Activated CD4-positive, alpha-beta memory T cell treated with anti-CD3 and anti-CD28 coated beads for 36 hours (primary cell): ENCODE measurements around the gene IGSF6. TPM values are rescaled to one million over a fixed set of nuclear protein-coding genes. Genes with fewer than 3 reads are reported as not detected.
"Not testable (repeated sequence)": the region's sequence is repeated elsewhere in the genome, so short reads cannot be mapped to it uniquely, and the experiment has no call there.

ENCODE experiments used
- CTCF ChIA-PET: fragments of 350-600 bp; sonication (Branson Sonifier 250); formaldehyde crosslinking; loops from one replicate; lab custom pipeline; 2021; ENCODE audit warnings: antibody characterized with exemption, inconsistent platforms; lab: Charles Lee
- POLR2A ChIA-PET: fragments of 350-600 bp; sonication (Branson Sonifier 250); formaldehyde crosslinking; loops from one replicate; lab custom pipeline; 2021; ENCODE audit warnings: antibody characterized with exemption; lab: Charles Lee
- DNase-seq: peaks from one replicate; pipeline ENCODE4 v3.0.0-alpha.2; 2020
- H3K27ac Mint-ChIP-seq: one replicate; pipeline ENCODE4 v1.8.0; 2021; ENCODE audit warnings: mixed read lengths
- H3K27me3 Mint-ChIP-seq: one replicate; pipeline ENCODE4 v1.8.0; 2021; ENCODE audit warnings: mixed read lengths
- H3K36me3 Mint-ChIP-seq: one replicate; pipeline ENCODE4 v1.8.0; 2021; ENCODE audit warnings: mixed read lengths
- H3K4me1 Mint-ChIP-seq: one replicate; pipeline ENCODE4 v1.8.0; 2021; ENCODE audit warnings: low read depth, mixed read lengths
- H3K4me3 Mint-ChIP-seq: one replicate; pipeline ENCODE4 v1.8.0; 2021; ENCODE audit warnings: mild to moderate bottlenecking, mixed read lengths
- H3K9me3 Mint-ChIP-seq: one replicate; pipeline ENCODE4 v1.8.0; 2021; ENCODE audit warnings: mixed read lengths
- intact Hi-C: fragments of 100-400 bp; cut with micrococcal nuclease; formaldehyde crosslinking; loops from one replicate; pipeline ENCODE4 v1.15.1; 2023
- total RNA-seq, 2 experiments: library from RNA; stranded (reverse); gene quantifications; one replicate each; pipeline ENCODE4 v1.2.3, GENCODE V29; 2021

IGSF6 gene
- total RNA-seq, 2 experiments from 2014 or later = 0.12 to 0.14 TPM

- Mint-ChIP-seq H3K36me3 (peaks cover 10% of the 10 kb centered on the region), H3K27me3 (no peaks in the 10 kb centered on the region), H3K9me3 (no peaks in the 10 kb centered on the region), H3K27ac (peak overlapping the region; percentile 26), H3K4me1 (peaks cover 69% of the 10 kb centered on the region), H3K4me3 (no peak overlapping the region)
- no peak for DNase-seq
- ChIA-PET POLR2A (interaction anchor here (1.0 kb wide), 1 partner anchor 11 kb away, joined by 4 read pairs; no protein-coding TSS in a partner anchor), CTCF (interaction anchor here (1.0 kb wide), 1 partner anchor 46 kb away, joined by 3 read pairs; no protein-coding TSS in a partner anchor)
- intact Hi-C loops = no loop called here
Observed at GRCh38 chr16:21611198-21611555, 41.2 kb downstream of the IGSF6 start.

DNA sequence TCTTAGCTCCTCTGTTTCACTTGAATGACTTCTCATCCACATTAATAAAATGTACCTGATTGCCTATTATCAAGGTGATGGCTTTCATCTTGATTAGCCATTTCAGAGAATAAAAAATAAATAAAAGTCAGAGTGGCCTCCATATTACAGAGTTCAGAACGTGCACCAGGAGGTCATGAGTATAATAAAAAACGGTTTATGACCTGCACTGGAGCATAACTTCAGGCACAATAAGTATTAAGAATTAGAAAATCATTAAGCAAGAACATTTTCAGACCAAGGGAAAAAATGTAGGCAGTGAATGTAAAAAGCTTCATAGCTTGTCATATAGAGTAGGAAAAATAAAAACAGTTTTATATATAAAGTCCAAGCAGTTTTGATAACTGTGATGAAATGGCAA, 41.6 kb downstream of the IGSF6 start:
- Mint-ChIP-seq H3K27ac (no peak overlapping the region), H3K9me3 (no peaks in the 10 kb centered on the region), H3K4me1 (peaks cover 69% of the 10 kb centered on the region), H3K27me3 (no peaks in the 10 kb centered on the region), H3K36me3 (peaks cover 8% of the 10 kb centered on the region), H3K4me3 (no peak overlapping the region)
- no peak for DNase-seq
- ChIA-PET CTCF (interaction anchor here (0.8 kb wide), 1 partner anchor 38 kb away, joined by 4 read pairs; no protein-coding TSS in a partner anchor), POLR2A (no interaction called here)
- intact Hi-C loops = no loop called here

DNA sequence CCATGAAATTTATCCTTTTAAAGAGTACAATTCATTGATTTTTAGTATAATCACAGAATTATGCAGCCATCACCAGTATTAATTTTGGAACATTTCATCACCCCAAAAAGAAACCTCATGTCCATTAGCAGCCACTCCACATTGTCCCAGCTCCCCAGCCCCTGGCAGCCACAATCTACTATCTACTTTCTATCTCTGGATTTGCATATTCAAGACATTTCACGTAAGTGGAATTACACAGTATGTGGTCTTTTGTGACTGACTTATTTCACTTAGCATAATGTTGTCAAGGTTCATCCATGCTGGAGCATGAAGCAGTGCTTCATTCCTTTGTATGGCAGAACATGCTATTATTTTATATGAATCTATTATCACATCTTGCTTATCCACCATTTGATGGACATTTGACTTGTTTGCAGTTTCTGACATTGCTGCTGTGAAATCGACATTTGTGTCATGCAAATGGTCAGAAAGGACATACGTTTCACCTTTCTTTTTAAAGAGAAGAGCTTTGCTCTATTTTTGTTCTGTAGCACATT, 42.3 kb downstream of the IGSF6 start:
- peaks cover 6% of the 10 kb centered on the region for H3K36me3 Mint-ChIP-seq
- no peak for DNase-seq
- peaks cover 69% of the 10 kb centered on the region for H3K4me1 Mint-ChIP-seq
- no peaks in the 10 kb centered on the region for H3K9me3 Mint-ChIP-seq
- intact Hi-C loops = no loop called here
- H3K27ac Mint-ChIP-seq = no peak overlapping the region
- ChIA-PET CTCF (interaction anchor here (0.8 to 2.0 kb wide), 2 partner anchors 39 to 47 kb away, joined by 4 to 7 read pairs; no protein-coding TSS in a partner anchor), POLR2A (no interaction called here)
- no peak overlapping the region for H3K4me3 Mint-ChIP-seq
- H3K27me3 Mint-ChIP-seq = no peaks in the 10 kb centered on the region

DNA sequence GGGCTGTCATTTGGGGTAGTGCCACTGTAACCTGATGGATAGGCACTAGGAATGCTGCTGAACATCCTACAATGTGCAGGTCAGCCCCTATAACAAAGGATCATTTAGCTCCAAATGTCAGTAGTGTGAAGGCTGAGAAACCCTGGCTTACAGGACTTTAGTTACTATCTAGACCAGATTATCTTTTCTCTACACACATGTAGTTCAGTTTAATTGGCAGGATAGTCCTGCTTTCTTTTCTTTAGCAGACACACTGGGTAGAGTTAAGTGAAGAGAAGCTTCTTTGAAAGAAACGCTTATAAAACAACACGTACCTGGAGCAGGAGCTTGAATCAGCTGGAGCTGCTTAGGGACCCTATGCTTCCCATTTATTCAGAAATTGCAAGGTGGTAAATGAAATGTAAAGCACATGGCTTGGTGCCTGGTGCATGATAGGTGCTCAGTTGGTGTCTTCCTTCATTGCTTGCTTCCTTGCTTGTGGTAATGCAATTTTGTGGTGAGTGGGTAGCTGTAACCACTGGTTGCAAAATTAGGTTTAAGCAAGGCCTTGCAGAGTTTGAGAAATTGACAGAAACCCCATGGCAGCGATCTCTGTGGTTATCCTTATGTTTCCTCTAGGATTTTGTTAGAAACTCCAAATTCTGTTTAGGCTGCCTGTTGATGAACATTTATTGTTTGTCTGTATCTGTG, 43.6 kb downstream of the IGSF6 start:
- no peaks in the 10 kb centered on the region for H3K27me3 Mint-ChIP-seq
- H3K27ac Mint-ChIP-seq = no peak overlapping the region
- intact Hi-C loops = no loop called here
- peaks cover 4% of the 10 kb centered on the region for H3K36me3 Mint-ChIP-seq
- no peak overlapping the region for H3K4me3 Mint-ChIP-seq
- H3K4me1 Mint-ChIP-seq = peaks cover 76% of the 10 kb centered on the region
- CTCF ChIA-PET = interaction anchor here (1.2 to 2.0 kb wide), 3 partner anchors 8 to 48 kb away, joined by 5 to 7 read pairs (median 6); no protein-coding TSS in a partner anchor
- peak; percentile 38 for DNase-seq
- POLR2A ChIA-PET = interaction anchor here (0.7 kb wide), 1 partner anchor 19 kb away, joined by 3 read pairs; no protein-coding TSS in a partner anchor
- H3K9me3 Mint-ChIP-seq = no peaks in the 10 kb centered on the region

DNA sequence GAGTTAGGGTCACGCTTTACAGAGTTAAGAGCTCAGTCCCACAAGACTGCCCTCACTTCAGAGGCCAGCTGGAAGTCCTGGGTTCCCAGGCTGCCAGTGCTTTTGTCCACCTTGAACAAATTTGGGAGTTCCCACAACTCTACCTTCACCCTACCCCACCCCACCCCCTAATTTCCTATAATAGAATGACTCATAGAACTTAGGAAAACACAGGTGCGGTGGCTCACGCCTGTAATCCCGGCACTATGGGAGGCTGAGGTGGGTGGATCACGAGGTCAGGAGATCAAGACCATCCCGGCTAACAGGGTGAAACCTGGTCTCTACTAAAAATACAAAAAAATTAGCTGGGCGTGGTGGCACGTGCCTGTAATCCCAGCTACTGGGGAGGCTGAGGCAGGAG, 46.6 kb downstream of the IGSF6 start:
- CTCF ChIA-PET = interaction anchor here (0.6 to 1.0 kb wide), 3 partner anchors 21 to 103 kb away, joined by 3 to 5 read pairs (median 3); no protein-coding TSS in a partner anchor
- H3K4me3 Mint-ChIP-seq, POLR2A ChIA-PET, H3K27ac Mint-ChIP-seq, H3K9me3 Mint-ChIP-seq, intact Hi-C loops, H3K27me3 Mint-ChIP-seq, H3K36me3 Mint-ChIP-seq, DNase-seq: not testable (repeated sequence)
- H3K4me1 Mint-ChIP-seq = peaks cover 85% of the 10 kb centered on the region

- no peaks in the 10 kb centered on the region for H3K27me3 Mint-ChIP-seq
- H3K9me3 Mint-ChIP-seq = no peaks in the 10 kb centered on the region
- CTCF ChIA-PET = interaction anchor here (0.8 to 1.6 kb wide), 3 partner anchors 9 to 53 kb away, joined by 3 to 4 read pairs (median 3); no protein-coding TSS in a partner anchor
- H3K4me1 Mint-ChIP-seq = peaks cover 72% of the 10 kb centered on the region
- DNase-seq = no peak
- no peaks in the 10 kb centered on the region for H3K36me3 Mint-ChIP-seq
- no peak overlapping the region for H3K27ac Mint-ChIP-seq
- POLR2A ChIA-PET = no interaction called here
- H3K4me3 Mint-ChIP-seq = no peak overlapping the region
- intact Hi-C loops = no loop called here
Observed at GRCh38 chr16:21603928-21604327, 48.5 kb downstream of the IGSF6 start.

DNA sequence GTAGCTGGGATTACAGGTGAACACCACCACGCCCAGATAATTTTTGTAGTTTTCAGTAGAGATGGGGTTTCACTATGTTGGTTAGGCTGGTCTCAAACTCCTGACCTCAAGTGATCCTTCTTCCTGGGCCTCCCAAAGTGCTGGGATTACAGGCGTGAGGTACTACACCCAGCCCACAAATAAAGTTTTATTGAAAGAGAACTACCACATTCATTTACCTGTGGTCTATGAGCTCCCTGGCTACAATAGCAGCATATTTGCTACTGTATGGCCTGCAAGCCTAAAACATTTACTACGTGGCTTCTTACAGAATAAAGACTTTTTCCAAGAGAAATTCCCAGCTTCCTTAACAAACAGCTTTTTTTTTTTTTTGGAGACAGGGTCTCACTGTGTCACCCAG, 49.6 kb downstream of the IGSF6 start:
- intact Hi-C loops = no loop called here
- Mint-ChIP-seq H3K27ac (no peak overlapping the region), H3K4me3 (no peak overlapping the region), H3K4me1 (peaks cover 69% of the 10 kb centered on the region), H3K9me3 (no peaks in the 10 kb centered on the region), H3K27me3 (no peaks in the 10 kb centered on the region), H3K36me3 (no peaks in the 10 kb centered on the region)
- DNase-seq = no peak
- POLR2A ChIA-PET = no interaction called here
- CTCF ChIA-PET = interaction anchor here (0.6 to 0.8 kb wide), 2 partner anchors 105 to 1420 kb away, joined by 3 to 5 read pairs; no protein-coding TSS in a partner anchor

- POLR2A ChIA-PET = interaction anchor here (1.0 kb wide), 1 partner anchor 11 kb away, joined by 4 read pairs; no protein-coding TSS in a partner anchor
- intact Hi-C loops = loop anchor here (1.0 kb wide), 1 partner anchor 26 kb away; no protein-coding TSS in a partner anchor
- peak overlapping the region; percentile 92 for H3K27ac Mint-ChIP-seq
Observed at GRCh38 chr16:21600031-21600773, 52.2 kb downstream of the IGSF6 start.

DNA sequence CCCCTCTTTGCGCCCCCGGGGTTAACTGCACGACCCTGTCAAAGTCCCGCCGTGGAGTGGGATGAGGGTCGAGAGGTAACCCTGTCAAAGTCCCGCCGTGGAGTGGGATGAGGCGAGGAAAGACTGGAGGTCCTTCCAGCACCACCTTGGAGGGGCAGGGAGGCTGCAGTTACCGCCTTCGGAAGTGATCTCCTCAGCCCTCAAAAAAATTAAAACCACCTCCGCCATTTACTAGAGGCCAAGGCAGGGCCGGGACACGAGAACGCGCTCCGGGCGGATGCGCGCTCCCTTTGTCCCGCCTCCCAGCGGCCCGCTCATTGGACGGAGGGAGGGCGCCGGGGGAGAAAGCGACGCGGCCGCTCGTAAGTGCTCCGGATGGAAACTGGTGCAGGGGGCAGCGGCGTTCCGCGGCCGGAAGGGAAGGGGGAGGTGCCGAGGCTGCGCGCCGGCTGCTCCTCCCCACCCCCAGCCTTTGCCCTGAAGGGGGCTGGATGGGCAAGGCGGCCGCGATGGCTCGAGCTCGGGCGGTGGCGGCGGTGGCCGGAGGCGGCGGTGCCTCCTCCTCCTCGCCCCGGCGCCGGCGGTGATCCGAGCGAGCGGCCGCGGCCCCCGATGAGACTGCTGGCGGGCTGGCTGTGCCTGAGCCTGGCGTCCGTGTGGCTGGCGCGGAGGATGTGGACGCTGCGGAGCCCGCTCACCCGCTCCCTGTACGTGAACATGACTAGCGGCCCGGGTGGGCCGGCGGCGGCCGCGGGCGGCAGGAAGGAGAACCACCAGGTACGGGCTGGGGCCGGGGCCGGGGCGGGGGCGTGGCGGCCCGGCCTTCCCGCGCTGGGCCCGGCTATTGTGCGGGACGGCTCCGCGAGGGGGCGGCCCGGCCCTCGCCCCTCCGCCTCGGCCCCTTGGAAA, 53.0 kb downstream of the IGSF6 start, which contains the start of gene METTL9:
Gene METTL9, plus strand, starts transcription at position 456 of the 909 bp plus-strand sequence. Its CDS starts 157 bp downstream, at position 613.
- Mint-ChIP-seq H3K4me3 (peak within 1 kb of the TSS; percentile 93), H3K27ac (peak within 1 kb of the TSS; percentile 92), H3K36me3 (no peaks in the 10 kb centered on the region), H3K27me3 (no peaks in the 10 kb centered on the region), H3K9me3 (no peaks in the 10 kb centered on the region), H3K4me1 (peaks cover 56% of the 10 kb centered on the region)
- peak; percentile 96 for DNase-seq
- intact Hi-C loops = loop anchor here (1.0 to 5.0 kb wide), 3 partner anchors 27 to 593 kb away; no protein-coding TSS in a partner anchor
- ChIA-PET CTCF (interaction anchor here (1.0 to 2.6 kb wide), 3 partner anchors 42 to 58 kb away, joined by 4 to 6 read pairs (median 5); no protein-coding TSS in a partner anchor), POLR2A (interaction anchor here (1.1 kb wide), 1 partner anchor 46 kb away, joined by 3 read pairs; no protein-coding TSS in a partner anchor)

More at GRCh38 chr16:21600031-21600773, 52.2 kb downstream of the IGSF6 start:
- peaks cover 62% of the 10 kb centered on the region for H3K4me1 Mint-ChIP-seq
- H3K4me3 Mint-ChIP-seq = peak overlapping the region; percentile 93
- CTCF ChIA-PET = interaction anchor here (0.7 to 2.6 kb wide), 5 partner anchors 8 to 45 kb away, joined by 3 to 7 read pairs (median 5); no protein-coding TSS in a partner anchor
- no peaks in the 10 kb centered on the region for H3K9me3 Mint-ChIP-seq
- no peaks in the 10 kb centered on the region for H3K27me3 Mint-ChIP-seq
- H3K36me3 Mint-ChIP-seq = no peaks in the 10 kb centered on the region
- peak; percentile 33 for DNase-seq

- H3K36me3 Mint-ChIP-seq = no peaks in the 10 kb centered on the region
- peak; percentile 39 for DNase-seq
- H3K4me1 Mint-ChIP-seq = peaks cover 49% of the 10 kb centered on the region
- peak overlapping the region; percentile 87 for H3K4me3 Mint-ChIP-seq
- peak overlapping the region; percentile 91 for H3K27ac Mint-ChIP-seq
- ChIA-PET POLR2A (interaction anchor here (1.1 kb wide), 1 partner anchor 47 kb away, joined by 3 read pairs; no protein-coding TSS in a partner anchor), CTCF (interaction anchor here (1.4 to 2.6 kb wide), 3 partner anchors 40 to 59 kb away, joined by 4 to 7 read pairs (median 6); no protein-coding TSS in a partner anchor)
- H3K27me3 Mint-ChIP-seq = no peaks in the 10 kb centered on the region
- no peaks in the 10 kb centered on the region for H3K9me3 Mint-ChIP-seq
- intact Hi-C loops = loop anchor here (1.0 to 5.0 kb wide), 2 partner anchors 47 to 594 kb away; no protein-coding TSS in a partner anchor
Observed at GRCh38 chr16:21598701-21599121, 53.7 kb downstream of the IGSF6 start.
